DMS153 (cell line): ENCODE data around the gene CFHR1.

Experiments used
- DNase-seq: peaks from one replicate; lab custom pipeline; 2025; lab: John Stamatoyannopoulos, UW

Gene CFHR1

DNA sequence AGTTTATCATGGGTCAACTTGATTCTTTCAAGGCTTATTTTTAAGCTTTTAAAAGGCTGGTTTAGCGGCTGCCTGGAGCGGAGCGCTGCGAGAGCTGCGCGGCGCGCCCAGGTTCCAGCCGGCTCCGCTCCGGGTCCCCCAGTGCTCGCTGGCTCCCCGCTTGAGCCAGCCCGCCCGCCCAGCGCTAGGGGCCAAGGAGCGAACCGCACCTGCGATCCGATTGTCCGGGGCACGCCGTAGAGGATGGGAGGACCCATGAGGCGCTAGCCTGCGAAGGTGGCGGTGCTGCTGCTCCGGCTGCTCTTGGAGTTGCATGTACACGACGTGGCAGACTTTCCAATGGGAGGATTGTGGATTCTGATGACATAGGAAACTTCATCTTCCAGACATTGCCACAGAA, 58.4 kb downstream of the CFHR1 start:
- DNase-seq: no peak
